Tibial nerve (tissue), 4 donors: ENCODE data around the gene WIZ. TPM values are rescaled to one million over a fixed set of nuclear protein-coding genes. Genes with fewer than 3 reads are reported as not detected.
A peak's percentile ranks its signal among the peaks of the same experiment; 100 is the strongest.

Source experiments
- DNase-seq, 2 donors: peaks; one replicate each; pipeline ENCODE4 v3.0.0-alpha.2; 2019; ENCODE audit warnings: low spot score in 2 of 2
- H3K27ac ChIP-seq, 4 donors: fragments of 200-600 bp; sonication (generic) in 3 of 4; one replicate each; pipeline ENCODE4 v1.5.1; 2017 to 2019; ENCODE audit warnings: mild to moderate bottlenecking in 1 of 4
- H3K27me3 ChIP-seq, 2 donors: fragments of 200-600 bp; sonication (generic) in 1 of 2; one replicate each; pipeline versions ENCODE4 v1.5.1 to v1.6.0; 2017 to 2019
- H3K36me3 ChIP-seq, 3 donors: fragments of 200-600 bp; sonication (generic); one replicate each; pipeline ENCODE4 v1.5.1; 2018 to 2019
- H3K4me1 ChIP-seq, 4 donors: fragments of 200-600 bp; sonication (generic) in 3 of 4; one replicate each; pipeline ENCODE4 v1.5.1; 2017 to 2019
- H3K4me3 ChIP-seq, 4 donors: fragments of 200-600 bp; sonication (generic) in 3 of 4; one replicate each; pipeline ENCODE4 v1.5.1; 2017 to 2019; ENCODE audit warnings: mild to moderate bottlenecking in 1 of 4, moderate library complexity in 1 of 4
- H3K9me3 ChIP-seq, 4 donors: fragments of 200-600 bp; sonication (generic) in 3 of 4; one replicate each; pipeline ENCODE4 v1.5.1; 2017 to 2019
- EP300 ChIP-seq, 2 donors: sonication (generic); formaldehyde crosslinking; IDR thresholded peaks; one replicate each; pipeline ENCODE4 v1.6.1; 2017; ENCODE audit warnings: antibody characterized with exemption in 2 of 2, mild to moderate bottlenecking in 1 of 2
- POLR2A ChIP-seq, 2 donors: fragments of 450-650 bp; IDR thresholded peaks; one replicate each; pipeline ENCODE4 v1.6.1; 2017; ENCODE audit warnings: antibody characterized with exemption in 2 of 2, mild to moderate bottlenecking in 2 of 2, moderate library complexity in 2 of 2
- WGBS, 2 donors: methylation state at CpG; one replicate each; pipeline ENCODE4 v1.1.5; 2018; 5-methylcytosine and 5-hydroxymethylcytosine counted together
- total RNA-seq, 4 donors: library from RNA; depleted of rRNA; stranded (reverse); fragments of >200 nt; gene quantifications; one replicate each; pipeline ENCODE4 v1.1.0, GENCODE V29; 2016
- TF ChIP-seq, protein P1 (sequence below), 5 experiments: fragments of 200-600 bp in 3 of 5; fragments of 450-650 bp in 2 of 5; sonication (generic) in 3 of 5; IDR thresholded peaks; one replicate each; pipeline ENCODE4 v1.5.1; 2016 to 2019; ENCODE audit warnings: antibody characterized with exemption in 5 of 5, mild to moderate bottlenecking in 3 of 5, moderate library complexity in 2 of 5

Gene WIZ
- total RNA-seq, 4 donors from 2014 or later: 31.5 to 108 (median 46.3) TPM

DNA sequence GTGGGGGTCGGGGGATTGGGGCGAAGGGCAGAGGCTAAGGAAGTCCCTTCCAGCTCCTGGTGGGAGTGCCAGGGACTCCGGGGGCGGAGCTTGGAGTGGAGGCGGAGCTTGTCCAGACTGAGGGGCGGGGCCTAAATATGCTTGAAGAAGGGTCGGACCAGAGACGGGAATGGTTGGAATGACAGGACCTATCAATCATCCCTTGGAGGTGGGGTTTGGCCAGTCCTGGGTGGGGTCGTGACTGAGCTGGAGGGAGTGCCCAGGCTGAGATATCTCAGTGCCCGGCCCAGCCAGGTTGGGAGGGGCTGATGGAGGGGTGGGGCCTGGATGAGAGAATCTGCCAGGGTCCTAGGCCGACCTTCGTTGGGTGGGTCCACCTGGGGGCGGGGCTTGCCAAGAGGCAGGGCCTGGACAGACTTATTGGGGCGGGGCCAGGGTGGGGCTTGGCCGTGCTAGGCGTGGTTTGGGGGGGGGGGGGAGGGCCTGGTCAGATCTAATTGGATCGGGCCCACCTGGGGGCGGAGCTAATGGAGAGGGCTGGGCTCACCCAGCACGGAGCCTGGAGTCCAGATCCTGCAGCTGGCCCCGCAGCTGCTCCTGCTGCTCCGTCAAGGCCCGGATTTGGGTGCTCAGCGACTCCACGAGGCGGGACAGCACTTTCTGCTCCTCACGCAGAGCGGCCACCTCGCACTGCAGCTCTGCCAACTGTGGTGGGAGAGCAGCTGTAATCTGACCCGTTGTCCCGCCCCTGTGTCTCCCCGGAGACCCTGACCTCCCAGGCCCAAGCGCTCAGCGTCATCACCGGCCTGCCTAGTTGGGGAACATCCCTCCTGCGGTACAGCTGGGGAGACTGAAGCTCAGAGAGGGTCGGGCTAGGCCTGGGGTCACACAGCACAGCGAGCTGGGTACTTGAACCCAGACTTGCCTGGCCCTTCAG is 2.6 kb upstream of the WIZ start:
- peak; percentile 90 for DNase-seq

DNA sequence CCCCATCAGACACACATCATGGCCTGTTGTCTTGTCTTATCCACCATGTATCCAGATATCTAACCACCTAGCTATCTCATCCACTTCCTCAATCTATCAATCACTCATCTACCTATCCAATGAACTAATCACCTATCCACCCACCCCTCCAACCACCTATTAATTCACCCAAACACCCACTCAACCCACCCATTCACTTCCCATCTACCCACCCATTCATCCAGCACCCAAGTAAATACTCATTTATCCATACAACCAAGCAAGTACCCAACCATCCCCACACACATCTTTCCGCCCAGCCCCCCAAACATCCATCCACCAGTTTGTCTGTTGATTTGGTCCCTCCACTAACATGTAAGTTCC is 753 bp upstream of the WIZ start:
- Histone ChIP-seq H3K27me3 (peaks cover 0 to 21% of the 10 kb centered on the region in 2 donors), H3K9me3 (no peaks in the 10 kb centered on the region), H3K4me3 (no peak overlapping the region), H3K4me1 (peaks cover 0 to 37% (median 17%) of the 10 kb centered on the region in 4 donors), H3K27ac (peak overlapping the region; percentile 68 to 86 (median 78)), H3K36me3 (peaks cover 0 to 14% (median 0%) of the 10 kb centered on the region in 3 donors)
- TF ChIP-seq POLR2A (IDR thresholded peaks at IDR 0.05) (no peak), EP300 (IDR thresholded peaks at IDR 0.05) (no peak)
- TF ChIP-seq, protein P1, sequence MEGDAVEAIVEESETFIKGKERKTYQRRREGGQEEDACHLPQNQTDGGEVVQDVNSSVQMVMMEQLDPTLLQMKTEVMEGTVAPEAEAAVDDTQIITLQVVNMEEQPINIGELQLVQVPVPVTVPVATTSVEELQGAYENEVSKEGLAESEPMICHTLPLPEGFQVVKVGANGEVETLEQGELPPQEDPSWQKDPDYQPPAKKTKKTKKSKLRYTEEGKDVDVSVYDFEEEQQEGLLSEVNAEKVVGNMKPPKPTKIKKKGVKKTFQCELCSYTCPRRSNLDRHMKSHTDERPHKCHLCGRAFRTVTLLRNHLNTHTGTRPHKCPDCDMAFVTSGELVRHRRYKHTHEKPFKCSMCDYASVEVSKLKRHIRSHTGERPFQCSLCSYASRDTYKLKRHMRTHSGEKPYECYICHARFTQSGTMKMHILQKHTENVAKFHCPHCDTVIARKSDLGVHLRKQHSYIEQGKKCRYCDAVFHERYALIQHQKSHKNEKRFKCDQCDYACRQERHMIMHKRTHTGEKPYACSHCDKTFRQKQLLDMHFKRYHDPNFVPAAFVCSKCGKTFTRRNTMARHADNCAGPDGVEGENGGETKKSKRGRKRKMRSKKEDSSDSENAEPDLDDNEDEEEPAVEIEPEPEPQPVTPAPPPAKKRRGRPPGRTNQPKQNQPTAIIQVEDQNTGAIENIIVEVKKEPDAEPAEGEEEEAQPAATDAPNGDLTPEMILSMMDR (IDR thresholded peaks at IDR 0.05): no peak
- WGBS, 2 donors: 96 to 98% methylated on average over 1 of the region's 1 CpG
- no peak for DNase-seq

More for the DNA sequence above, 2.6 kb upstream of the WIZ start:
- Histone ChIP-seq H3K27me3 (peaks cover 0 to 38% of the 10 kb centered on the region in 2 donors), H3K27ac (peak overlapping the region in 3 of 4 donors; percentile 34 to 66 (median 57)), H3K36me3 (no peaks in the 10 kb centered on the region), H3K4me3 (peak overlapping the region; percentile 19 to 51 (median 28)), H3K9me3 (no peaks in the 10 kb centered on the region), H3K4me1 (peaks cover 0 to 48% (median 19%) of the 10 kb centered on the region in 4 donors)
- TF ChIP-seq, protein P1 (IDR thresholded peaks at IDR 0.05): no peak
- TF ChIP-seq POLR2A (IDR thresholded peaks at IDR 0.05) (peak; percentile 22 to 67), EP300 (IDR thresholded peaks at IDR 0.05) (peak in 1 of 2 donors; percentile 78)
- 16 to 18% methylated on average over 19 to 36 of the region's 37 CpGs for WGBS, 2 donors

DNA sequence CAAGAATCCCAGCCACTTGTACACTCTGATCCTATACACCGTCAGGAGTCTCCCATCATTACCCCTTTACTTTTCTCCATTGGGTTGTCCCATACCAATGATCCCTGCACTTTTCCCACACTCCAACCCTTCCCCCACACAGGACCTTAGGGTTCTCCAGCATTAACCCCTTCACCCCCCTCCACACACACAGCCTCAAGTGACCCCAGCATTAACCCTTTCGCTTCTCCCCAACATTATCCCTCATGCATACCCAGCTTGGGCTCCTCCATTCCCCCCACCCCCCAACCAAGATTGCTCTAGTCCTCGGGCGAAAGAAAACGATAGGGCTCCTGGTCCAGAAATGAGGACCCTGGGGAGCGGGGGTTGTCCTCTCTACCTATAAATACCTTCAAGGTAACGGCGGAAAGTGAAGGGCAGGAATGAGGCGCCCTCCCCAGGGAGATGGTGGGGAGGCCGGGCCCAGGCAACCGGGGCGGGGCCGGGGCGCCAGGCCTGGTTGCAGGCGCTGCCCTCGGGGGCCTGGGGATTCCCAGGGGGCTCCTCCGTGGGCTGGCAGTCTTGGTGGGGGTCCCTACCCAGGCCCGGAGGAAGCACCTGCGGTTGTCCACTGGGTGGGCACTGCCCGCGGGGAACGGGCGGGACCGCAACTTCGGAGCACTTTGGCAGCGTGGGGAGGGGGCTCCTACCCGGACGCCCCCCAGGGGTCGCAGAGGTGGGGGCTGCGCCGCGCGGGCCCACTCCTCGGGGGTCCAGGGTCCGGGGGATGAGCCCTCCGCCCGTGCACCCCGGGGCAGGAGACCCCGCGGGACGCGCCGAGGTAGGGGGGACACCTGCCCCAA is 757 bp downstream of the WIZ start:
- Histone ChIP-seq H3K4me1 (peaks cover 0 to 37% (median 17%) of the 10 kb centered on the region in 4 donors), H3K27ac (peak overlapping the region; percentile 68 to 86 (median 72)), H3K27me3 (peaks cover 0 to 6% of the 10 kb centered on the region in 2 donors), H3K4me3 (peak overlapping the region; percentile 69 to 90 (median 73)), H3K9me3 (no peaks in the 10 kb centered on the region), H3K36me3 (peaks cover 0 to 22% (median 0%) of the 10 kb centered on the region in 3 donors)
- TF ChIP-seq POLR2A (IDR thresholded peaks at IDR 0.05) (no peak), EP300 (IDR thresholded peaks at IDR 0.05) (no peak)
- TF ChIP-seq, protein P1 (IDR thresholded peaks at IDR 0.05): no peak
- 6 to 9% methylated on average over 12 to 33 of the region's 43 CpGs for WGBS, 2 donors
- DNase-seq: no peak

DNA sequence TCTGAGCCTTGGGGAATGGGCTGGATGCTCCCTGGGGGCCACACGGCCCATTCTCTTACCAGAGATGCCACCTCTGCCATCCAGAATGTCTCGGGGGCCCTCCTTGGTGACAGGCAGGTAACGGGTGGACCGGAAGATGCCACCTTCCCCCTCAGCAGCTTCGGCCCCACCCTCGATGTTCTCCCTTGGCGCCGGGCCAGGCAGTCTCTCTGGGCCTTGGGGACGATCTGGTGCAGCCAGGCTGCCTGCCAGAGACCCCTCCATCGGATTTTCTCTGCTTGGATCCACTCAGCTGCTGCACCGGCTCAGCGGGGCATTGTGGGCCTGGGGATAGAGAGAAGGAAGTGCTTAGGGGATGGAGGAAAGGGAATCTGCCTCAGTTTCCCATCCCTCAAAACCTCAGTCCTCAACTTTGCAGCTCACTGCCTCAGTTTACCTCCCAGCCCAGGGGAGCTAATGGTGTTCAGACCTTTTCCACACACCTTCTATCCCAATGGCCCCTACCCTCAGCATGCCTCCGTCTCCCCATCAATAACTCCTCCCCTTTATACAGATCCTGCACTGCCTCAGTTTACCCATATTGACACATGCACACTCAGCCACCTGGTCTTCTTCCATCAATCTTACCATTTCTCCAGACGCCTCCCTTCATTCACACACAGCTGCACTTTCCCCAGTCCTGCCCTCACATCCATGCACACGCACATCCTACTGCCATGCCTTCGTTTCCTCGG is 1.5 kb downstream of the WIZ start:
- H3K9me3 ChIP-seq: no peaks in the 10 kb centered on the region
- peak overlapping the region in 1 of 4 donors; percentile 86 for H3K27ac ChIP-seq
- 43 to 63% methylated on average over 12 to 13 of the region's 17 CpGs for WGBS, 2 donors
- H3K27me3 ChIP-seq: no peaks in the 10 kb centered on the region
- no peak overlapping the region for H3K4me3 ChIP-seq
- no peak for DNase-seq
- peaks cover 0 to 22% (median 0%) of the 10 kb centered on the region in 3 donors for H3K36me3 ChIP-seq
- peaks cover 0 to 33% (median 14%) of the 10 kb centered on the region in 4 donors for H3K4me1 ChIP-seq
- TF ChIP-seq, protein P1 (IDR thresholded peaks at IDR 0.05): no peak
- no peak for TF ChIP-seq POLR2A (IDR thresholded peaks at IDR 0.05)
- TF ChIP-seq EP300 (IDR thresholded peaks at IDR 0.05): no peak
